IPS-18a (cell line): ENCODE results near the gene AHRR.
A peak's percentile ranks its signal among the peaks of the same experiment; 100 is the strongest.
"Not testable (repeated sequence)": the region's sequence is repeated elsewhere in the genome, so short reads cannot be mapped to it uniquely, and the experiment has no call there.

Experiments used
- H3K27ac ChIP-seq: one replicate; pipeline ENCODE4 v1.5.1; 2013; ENCODE audit warnings: low read length
- H3K27me3 ChIP-seq: one replicate; pipeline ENCODE4 v1.6.1; 2013; ENCODE audit warnings: mild to moderate bottlenecking, low read length; ENCODE audit not compliant: control insufficient read depth, insufficient read depth
- H3K36me3 ChIP-seq: one replicate; pipeline ENCODE4 v1.6.1; 2013; ENCODE audit warnings: low read depth, low read length; ENCODE audit not compliant: control insufficient read depth
- H3K4me1 ChIP-seq: one replicate; pipeline ENCODE4 v1.6.1; 2013; ENCODE audit warnings: low read depth, low read length; ENCODE audit not compliant: control insufficient read depth
- H3K4me3 ChIP-seq: one replicate; pipeline ENCODE4 v1.5.1; 2013; ENCODE audit warnings: low read length
- H3K9ac ChIP-seq: one replicate; pipeline ENCODE4 v1.6.1; 2013; ENCODE audit warnings: mild to moderate bottlenecking, low read length, moderate library complexity
- H3K9me3 ChIP-seq: one replicate; pipeline ENCODE4 v1.6.1; 2013; ENCODE audit warnings: low read depth, low read length; ENCODE audit not compliant: control insufficient read depth

The AHRR gene

DNA sequence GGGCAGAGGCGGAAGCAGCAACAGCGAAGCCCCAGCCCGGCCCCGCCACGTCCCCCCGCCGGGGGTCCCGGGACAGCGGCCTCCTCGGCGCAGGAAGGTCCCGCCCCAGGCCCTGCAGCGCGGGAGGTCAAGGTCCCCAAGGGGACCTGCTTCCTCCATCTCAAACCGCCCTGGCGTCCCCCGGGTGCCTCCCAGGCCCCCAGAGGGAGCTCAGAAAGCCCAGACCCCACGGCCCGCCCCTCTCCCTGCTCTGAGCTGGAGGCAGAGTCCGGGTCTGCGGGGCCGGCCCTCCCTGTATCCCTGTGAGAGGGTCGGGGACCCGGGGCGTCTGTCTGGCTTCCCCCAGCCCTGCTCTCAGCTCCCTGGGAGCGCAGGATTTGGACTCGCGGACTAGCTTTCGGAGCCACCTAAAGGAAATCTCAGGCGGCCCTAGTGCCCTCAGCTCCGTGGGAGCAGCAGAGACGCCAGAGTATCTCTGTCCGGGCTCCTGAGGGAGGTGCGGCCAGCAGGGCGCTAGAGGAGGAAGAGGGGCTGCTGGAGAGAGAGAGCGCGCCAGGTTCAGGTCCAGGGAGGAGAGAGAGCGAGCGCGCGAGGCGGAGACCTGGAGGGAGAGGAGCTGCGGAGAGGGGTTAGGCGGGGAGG is 152.2 kb downstream of the AHRR start:
- Histone ChIP-seq H3K4me3 (peak overlapping the region; percentile 60), H3K27me3 (peaks cover 47% of the 10 kb centered on the region), H3K9me3 (no peaks in the 10 kb centered on the region), H3K36me3 (no peaks in the 10 kb centered on the region), H3K27ac (no peak overlapping the region), H3K9ac (no peak overlapping the region), H3K4me1 (no peaks in the 10 kb centered on the region)

GRCh38 chr5:474232-474839 is 152.8 kb downstream of the AHRR start:
- peak overlapping the region; percentile 60 for H3K4me3 ChIP-seq
- peaks cover 47% of the 10 kb centered on the region for H3K27me3 ChIP-seq
- not testable (repeated sequence) for H3K9me3 ChIP-seq, H3K4me1 ChIP-seq, H3K36me3 ChIP-seq, H3K27ac ChIP-seq, H3K9ac ChIP-seq

DNA sequence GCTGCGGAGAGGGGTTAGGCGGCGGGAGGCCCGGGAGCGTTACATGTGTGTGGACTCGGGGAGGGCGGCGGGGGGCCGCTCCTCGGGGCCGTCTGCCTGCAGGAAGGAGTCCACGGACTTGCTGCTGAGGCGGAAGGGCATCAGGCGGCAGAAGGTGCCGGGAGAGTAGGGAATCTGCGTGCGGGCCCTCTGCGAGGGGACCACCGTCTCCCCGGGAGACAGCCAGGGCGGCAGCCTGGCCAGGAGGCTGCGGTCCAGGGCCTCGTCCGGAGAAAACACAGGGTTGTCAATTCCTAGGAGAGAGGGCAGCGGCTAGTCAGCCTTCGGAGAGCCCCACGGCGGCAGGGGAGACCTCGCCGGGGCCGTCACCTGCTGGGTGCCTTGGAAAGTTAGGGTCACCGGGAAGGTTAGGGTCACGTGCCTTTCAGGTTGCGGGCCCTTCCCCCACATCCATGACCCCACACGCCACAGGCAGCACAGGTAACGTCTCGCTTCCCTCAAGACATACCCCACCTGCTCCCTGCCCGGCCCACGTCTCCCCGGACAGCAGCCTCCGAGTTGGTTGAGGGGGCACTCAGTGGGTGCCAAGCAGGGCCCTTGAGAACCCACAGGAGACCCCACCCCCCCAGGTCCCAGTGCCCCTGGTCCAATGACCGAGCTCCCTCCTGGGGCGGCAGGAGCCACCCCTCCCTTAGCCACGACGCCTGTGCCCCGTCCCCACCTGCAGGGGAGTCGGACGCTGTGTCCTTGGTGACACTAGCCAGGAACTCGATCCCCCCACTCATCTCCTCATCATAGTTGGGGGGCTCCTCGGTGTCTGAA is 153.5 kb downstream of the AHRR start:
- H3K9ac ChIP-seq: no peak overlapping the region
- peaks cover 47% of the 10 kb centered on the region for H3K27me3 ChIP-seq

GRCh38 chr5:475704-476101 is 154.2 kb downstream of the AHRR start:
- Histone ChIP-seq H3K27me3 (peaks cover 47% of the 10 kb centered on the region), H3K9ac (no peak overlapping the region), H3K36me3 (no peaks in the 10 kb centered on the region), H3K4me1 (no peaks in the 10 kb centered on the region), H3K9me3 (no peaks in the 10 kb centered on the region), H3K4me3 (no peak overlapping the region), H3K27ac (no peak overlapping the region)

More for the DNA sequence above, 153.5 kb downstream of the AHRR start:
- Histone ChIP-seq H3K4me3 (peak overlapping the region; percentile 48), H3K4me1 (no peaks in the 10 kb centered on the region), H3K27ac (no peak overlapping the region), H3K9me3 (no peaks in the 10 kb centered on the region), H3K36me3 (no peaks in the 10 kb centered on the region)

- H3K9ac ChIP-seq: no peak overlapping the region
- H3K4me1 ChIP-seq: no peaks in the 10 kb centered on the region
- H3K4me3 ChIP-seq: no peak overlapping the region
- no peak overlapping the region for H3K27ac ChIP-seq
- H3K27me3 ChIP-seq: peaks cover 47% of the 10 kb centered on the region
- H3K9me3 ChIP-seq: no peaks in the 10 kb centered on the region
- H3K36me3 ChIP-seq: no peaks in the 10 kb centered on the region
Observed at GRCh38 chr5:476102-476813, 154.7 kb downstream of the AHRR start.

- no peaks in the 10 kb centered on the region for H3K9me3 ChIP-seq
- no peaks in the 10 kb centered on the region for H3K36me3 ChIP-seq
- no peak overlapping the region for H3K4me3 ChIP-seq
- H3K9ac ChIP-seq: no peak overlapping the region
- H3K27ac ChIP-seq: no peak overlapping the region
- no peaks in the 10 kb centered on the region for H3K4me1 ChIP-seq
- peaks cover 45% of the 10 kb centered on the region for H3K27me3 ChIP-seq
Observed at GRCh38 chr5:476814-477175, 155.3 kb downstream of the AHRR start.

DNA sequence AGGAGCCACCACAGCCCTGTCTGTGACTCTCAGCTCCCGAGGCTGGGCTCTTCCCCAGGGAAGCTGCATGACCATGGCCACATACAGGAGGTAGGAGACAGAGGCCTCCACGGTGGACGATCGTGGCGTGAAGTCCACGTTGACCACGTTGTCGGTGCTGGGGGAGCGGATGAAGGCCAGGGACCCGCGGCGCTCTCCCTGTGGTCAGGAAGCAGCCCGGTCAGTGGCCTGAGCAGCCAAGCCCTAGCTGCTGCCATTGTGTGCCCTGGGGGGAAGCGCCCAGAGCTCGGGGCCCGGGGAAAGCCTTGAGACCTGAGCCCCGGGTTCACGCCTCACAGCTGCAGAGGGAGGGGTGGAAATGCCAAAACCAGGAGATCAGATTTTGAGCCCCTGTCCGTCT is 155.7 kb downstream of the AHRR start:
- Histone ChIP-seq H3K9me3 (no peaks in the 10 kb centered on the region), H3K36me3 (no peaks in the 10 kb centered on the region), H3K4me3 (no peak overlapping the region), H3K4me1 (no peaks in the 10 kb centered on the region), H3K9ac (no peak overlapping the region), H3K27me3 (peaks cover 42% of the 10 kb centered on the region), H3K27ac (no peak overlapping the region)

GRCh38 chr5:477871-478270 is 156.4 kb downstream of the AHRR start:
- Histone ChIP-seq H3K4me3 (no peak overlapping the region), H3K27ac (no peak overlapping the region), H3K9ac (no peak overlapping the region), H3K9me3 (no peaks in the 10 kb centered on the region), H3K27me3 (peaks cover 42% of the 10 kb centered on the region), H3K4me1 (no peaks in the 10 kb centered on the region), H3K36me3 (no peaks in the 10 kb centered on the region)

GRCh38 chr5:478369-478981 is 157.0 kb downstream of the AHRR start:
- H3K4me3 ChIP-seq: no peak overlapping the region
- H3K9ac ChIP-seq: no peak overlapping the region
- H3K27ac ChIP-seq: no peak overlapping the region
- no peaks in the 10 kb centered on the region for H3K4me1 ChIP-seq
- no peaks in the 10 kb centered on the region for H3K36me3 ChIP-seq
- H3K9me3 ChIP-seq: no peaks in the 10 kb centered on the region
- H3K27me3 ChIP-seq: peaks cover 41% of the 10 kb centered on the region

- Histone ChIP-seq H3K9ac (no peak overlapping the region), H3K36me3 (no peaks in the 10 kb centered on the region)
Observed at GRCh38 chr5:478982-479535, 157.5 kb downstream of the AHRR start.

More at GRCh38 chr5:478982-479535, 157.5 kb downstream of the AHRR start:
- H3K9me3 ChIP-seq: no peaks in the 10 kb centered on the region
- H3K27me3 ChIP-seq: peaks cover 35% of the 10 kb centered on the region
- H3K4me3 ChIP-seq: no peak overlapping the region
- no peak overlapping the region for H3K27ac ChIP-seq
- H3K4me1 ChIP-seq: no peaks in the 10 kb centered on the region
